ENCODE data around the gene MPL.

Gene MPL

GRCh38 chr1:43334453-43335205, 3.0 kb upstream of the MPL start:
- DNase-seq: no peak
- in situ Hi-C loops (cut with HindIII; ENCODE audit: low pct_ligation_motif_present, low sequenced_read_pairs): no loop called here
- no peaks in the 10 kb centered on the region for H3K36me3 ChIP-seq (replicated peaks)
- no peak overlapping the region for H3K27ac ChIP-seq
- TF ChIP-seq CTCF (IDR thresholded peaks at IDR 0.05; ENCODE audit: low read depth, low read length, missing control alignments): no peak
- no peak overlapping the region for H3K4me3 ChIP-seq (ENCODE audit: low read depth, low read length)
- H3K27me3 ChIP-seq (replicated peaks): no peaks in the 10 kb centered on the region

- no peak overlapping the region for H3K27ac ChIP-seq
- no peak for DNase-seq
- no peak overlapping the region for H3K4me3 ChIP-seq (ENCODE audit: low read depth, low read length)
- no peaks in the 10 kb centered on the region for H3K36me3 ChIP-seq (replicated peaks)
- in situ Hi-C loops (cut with HindIII; ENCODE audit: low pct_ligation_motif_present, low sequenced_read_pairs): no loop called here
- no peak for TF ChIP-seq CTCF (IDR thresholded peaks at IDR 0.05; ENCODE audit: low read depth, low read length, missing control alignments)
- H3K27me3 ChIP-seq (replicated peaks): no peaks in the 10 kb centered on the region
Measured at GRCh38 chr1:43338001-43338400, 383 bp downstream of the MPL start.

- Histone ChIP-seq H3K36me3 (replicated peaks) (no peaks in the 10 kb centered on the region), H3K27ac (no peak overlapping the region), H3K4me3 (ENCODE audit: low read depth, low read length) (no peak overlapping the region), H3K27me3 (replicated peaks) (no peaks in the 10 kb centered on the region)
- no peak for DNase-seq
- in situ Hi-C loops (cut with HindIII; ENCODE audit: low pct_ligation_motif_present, low sequenced_read_pairs): no loop called here
- no peak for TF ChIP-seq CTCF (IDR thresholded peaks at IDR 0.05; ENCODE audit: low read depth, low read length, missing control alignments)
Measured at GRCh38 chr1:43339584-43340232, 2.1 kb downstream of the MPL start.

- Histone ChIP-seq H3K27me3 (replicated peaks) (no peaks in the 10 kb centered on the region), H3K4me3 (ENCODE audit: low read depth, low read length) (no peak overlapping the region), H3K36me3 (replicated peaks) (no peaks in the 10 kb centered on the region), H3K27ac (no peak overlapping the region)
- in situ Hi-C loops (cut with HindIII; ENCODE audit: low pct_ligation_motif_present, low sequenced_read_pairs): no loop called here
- DNase-seq: no peak
- TF ChIP-seq CTCF (IDR thresholded peaks at IDR 0.05; ENCODE audit: low read depth, low read length, missing control alignments): no peak
Measured at GRCh38 chr1:43340559-43340958, 2.9 kb downstream of the MPL start.

- DNase-seq: no peak
- no peak overlapping the region for H3K4me3 ChIP-seq (ENCODE audit: low read depth, low read length)
- no peak overlapping the region for H3K27ac ChIP-seq
- H3K36me3 ChIP-seq (replicated peaks): no peaks in the 10 kb centered on the region
- H3K27me3 ChIP-seq (replicated peaks): no peaks in the 10 kb centered on the region
- no peak for TF ChIP-seq CTCF (IDR thresholded peaks at IDR 0.05; ENCODE audit: low read depth, low read length, missing control alignments)
- in situ Hi-C loops (cut with HindIII; ENCODE audit: low pct_ligation_motif_present, low sequenced_read_pairs): no loop called here
Measured at GRCh38 chr1:43344267-43344850, 6.7 kb downstream of the MPL start.

All from brain microvascular endothelial cell (primary cell).